A549 (cell line): ENCODE data around the gene TRIM56. TPM values are rescaled to one million over a fixed set of nuclear protein-coding genes. Genes with fewer than 3 reads are reported as not detected.
A peak's percentile ranks its signal among the peaks of the same experiment; 100 is the strongest.
"Not testable (repeated sequence)": the region's sequence is repeated elsewhere in the genome, so short reads cannot be mapped to it uniquely, and the experiment has no call there.

ENCODE experiments used
- ATAC-seq, 2 experiments: fragments of 200-7000 bp in 1 of 2; fragments of >200 bp in 1 of 2; cut with Nextera tagmentation in 1 of 2; cut with Tn5 transposase in 1 of 2; 3 replicates each; pipeline versions ENCODE4 v1.8.0 to v1.9.1; 2018 to 2020; ENCODE audit warnings: mild to moderate bottlenecking in 1 of 2, moderate library complexity in 1 of 2
- CTCF ChIA-PET: fragments of 300-600 bp; sonication (Branson Sonifier 250); formaldehyde crosslinking; extraction: SDS; loops from one replicate; lab custom pipeline; 2021; ENCODE audit warnings: antibody characterized with exemption, inconsistent platforms; lab: Yijun Ruan, JAX
- POLR2A ChIA-PET: fragments of 350-600 bp; formaldehyde crosslinking; extraction: SDS; loops from one replicate; lab custom pipeline; 2021; ENCODE audit warnings: antibody characterized with exemption, inconsistent platforms; lab: Yijun Ruan, JAX
- DNase-seq, 2 experiments: peaks; one replicate each; pipeline versions ENCODE4 v3.0.0 to v3.0.0-alpha.2; 2011 to 2016; ENCODE audit warnings: low read depth in 1 of 2, low spot score in 1 of 2
- FAIRE-seq: peaks from 2 replicates; lab custom pipeline; 2011; peaks lifted over from hg19 to GRCh38; lab: Jason Lieb, UNC
- H3K27ac ChIP-seq, 2 experiments: fragments of >200 bp; sonication (Bioruptor Twin); formaldehyde crosslinking; 3 replicates each; pipeline ENCODE4 v1.5.1; 2016 to 2017
- H3K4me1 ChIP-seq: fragments of >200 bp; sonication (Bioruptor Twin); formaldehyde crosslinking; 3 replicates; pipeline ENCODE4 v1.6.1; 2016
- H3K4me2 ChIP-seq: fragments of >200 bp; sonication (Bioruptor Twin); formaldehyde crosslinking; 3 replicates; pipeline ENCODE4 v1.6.1; 2016
- H3K4me3 ChIP-seq: fragments of >200 bp; sonication (Bioruptor Twin); formaldehyde crosslinking; 3 replicates; pipeline ENCODE4 v1.5.1; 2016
- H3K9me3 ChIP-seq: fragments of >200 bp; sonication (Bioruptor Twin); formaldehyde crosslinking; 3 replicates; pipeline ENCODE4 v1.6.1; 2016
- ESRRA ChIP-seq: fragments of 150-350 bp; IDR thresholded peaks from 2 replicates; pipeline ENCODE4 v1.6.1; 2014; ENCODE audit warnings: mild to moderate bottlenecking, low read length, borderline replicate concordance
- FOSB ChIP-seq: fragments of 250-450 bp; sonication (Bioruptor Pico); IDR thresholded peaks from 2 replicates; pipeline ENCODE4 v1.5.0; 2020; ENCODE audit warnings: mild to moderate bottlenecking, moderate library complexity
- GATA3 ChIP-seq: IDR thresholded peaks from 2 replicates; pipeline ENCODE4 v1.6.1; 2012; ENCODE audit warnings: borderline replicate concordance
- HEYL ChIP-seq: fragments of 250-450 bp; sonication (Bioruptor Pico); IDR thresholded peaks from 2 replicates; pipeline ENCODE4 v1.8.0; 2021; ENCODE audit warnings: mild to moderate bottlenecking, moderate library complexity
- KDM5A ChIP-seq: fragments of 200-600 bp; sonication (generic); IDR thresholded peaks from 2 replicates; pipeline ENCODE4 v1.6.1; 2016; ENCODE audit warnings: antibody characterized with exemption, mild to moderate bottlenecking
- MAFK ChIP-seq: fragments of 450-650 bp; IDR thresholded peaks from 2 replicates; pipeline ENCODE4 v1.6.1; 2014; ENCODE audit not compliant: partially characterized antibody
- MYC ChIP-seq: IDR thresholded peaks from 2 replicates; pipeline ENCODE4 v1.6.1; 2012; ENCODE audit warnings: mild to moderate bottlenecking, inconsistent platforms, low read length, improper control_type of control experiment, borderline replicate concordance
- NR3C1 ChIP-seq: fragments of >200 bp; sonication (Bioruptor Twin); formaldehyde crosslinking; IDR thresholded peaks from 3 replicates; pipeline ENCODE4 v1.6.1; 2017
- RFX5 ChIP-seq: fragments of 450-650 bp; IDR thresholded peaks from 2 replicates; pipeline ENCODE4 v1.7.1; 2014; ENCODE audit warnings: antibody characterized with exemption, mild to moderate bottlenecking, moderate library complexity
- ZSCAN20 ChIP-seq: fragments of 250-450 bp; sonication (Bioruptor Pico); IDR thresholded peaks from 2 replicates; pipeline ENCODE4 v1.8.0; 2022; ENCODE audit warnings: mild to moderate bottlenecking, moderate library complexity
- WGBS: methylation state at CpG from one replicate; pipeline ENCODE4 v1.1.6; 2017; ENCODE audit errors: missing lambda C conversion rate; 5-methylcytosine and 5-hydroxymethylcytosine counted together
- polyA plus RNA-seq, 4 experiments: library from polyadenylated mRNA; depleted of rRNA in 3 of 4; stranded (reverse); fragments of >200 nt; fragmentation: RNase III in 1 of 4; extraction: RNeasy Plus Mini Kit Qiagen cat#74134 plus additional on column Dnase treatment in 1 of 4; gene quantifications; 2 replicates in 3 of 4; 3 replicates in 1 of 4; pipeline ENCODE4 v1.2.3, GENCODE V29; 2011 to 2017
- TF ChIP-seq, protein P1 (sequence below): fragments of 250-450 bp; sonication (Bioruptor Pico); IDR thresholded peaks from 2 replicates; pipeline ENCODE4 v1.5.0; 2020; ENCODE audit warnings: low read depth, mild to moderate bottlenecking, moderate library complexity
- TF ChIP-seq, protein P2 (sequence below): IDR thresholded peaks from 2 replicates; pipeline ENCODE4 v1.6.1; 2012
- TF ChIP-seq, protein P3 (sequence below): IDR thresholded peaks from 2 replicates; pipeline ENCODE4 v1.6.1; 2012; ENCODE audit warnings: low read depth, borderline replicate concordance
- TF ChIP-seq, protein P4 (sequence below): fragments of 200-600 bp; sonication (generic); IDR thresholded peaks from 2 replicates; pipeline ENCODE4 v1.6.1; 2016; ENCODE audit warnings: antibody characterized with exemption, mild to moderate bottlenecking, moderate library complexity

Gene TRIM56
- polyA plus RNA-seq, 2 of the 4 experiments (the other 2 are of a cell fraction): 3.9 to 16.5 TPM

DNA sequence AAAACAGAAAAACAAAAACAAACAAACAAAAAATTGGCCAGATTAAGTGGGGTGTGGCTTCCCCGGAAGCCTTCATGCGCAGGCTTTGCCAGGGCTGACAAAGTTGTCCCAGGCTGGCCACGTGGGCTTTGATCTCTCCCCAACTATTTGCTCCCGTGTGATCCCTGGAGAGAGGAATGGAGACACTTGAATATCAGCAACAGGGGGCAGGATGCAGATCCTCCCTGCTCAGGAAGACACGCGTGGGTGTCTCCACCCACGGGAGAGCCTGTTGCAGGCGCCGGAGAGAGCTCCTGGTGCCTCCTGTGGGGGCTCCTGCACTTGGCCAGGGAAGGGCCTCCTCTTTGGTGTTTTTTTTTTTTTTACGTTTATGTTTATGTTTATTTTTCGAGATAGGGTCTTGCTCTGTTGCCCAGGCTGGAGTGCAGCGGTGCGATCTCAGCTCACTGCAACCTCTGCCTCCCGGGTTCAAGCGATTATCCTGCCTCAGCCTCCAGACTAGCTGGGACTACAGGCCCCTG lies 19.0 kb downstream of the TRIM56 start:
- H3K27ac ChIP-seq: peak overlapping the region; percentile 94 to 99
- TF ChIP-seq FOSB (CRISPR knock-in tag) (no peak), ZSCAN20 (no peak), MAFK (no peak), ESRRA (no peak), RFX5 (no peak), MYC (no peak), HEYL (CRISPR knock-in tag) (no peak), KDM5A (no peak)
- ATAC-seq: no peak
- H3K4me2 ChIP-seq: peak overlapping the region; percentile 11; the same call in 2 of the 3 replicates
- 77% methylated on average over 15 of the region's 15 CpGs for WGBS
- no peak for FAIRE-seq
- DNase-seq: no peak
- CTCF ChIA-PET: interaction anchor here (0.8 to 20.0 kb wide), 5 partner anchors 9 to 48 kb away, joined by 3 to 600 read pairs (median 9); partner anchors contain the start of gene SERPINE1
- POLR2A ChIA-PET: interaction anchor here (1.9 kb wide), 1 partner anchor 22 kb away, joined by 8 read pairs; the partner anchor contains the start of gene SERPINE1
- no peaks in the 10 kb centered on the region for H3K9me3 ChIP-seq
- peaks cover 71% of the 10 kb centered on the region for H3K4me1 ChIP-seq
- no peak overlapping the region for H3K4me3 ChIP-seq

DNA sequence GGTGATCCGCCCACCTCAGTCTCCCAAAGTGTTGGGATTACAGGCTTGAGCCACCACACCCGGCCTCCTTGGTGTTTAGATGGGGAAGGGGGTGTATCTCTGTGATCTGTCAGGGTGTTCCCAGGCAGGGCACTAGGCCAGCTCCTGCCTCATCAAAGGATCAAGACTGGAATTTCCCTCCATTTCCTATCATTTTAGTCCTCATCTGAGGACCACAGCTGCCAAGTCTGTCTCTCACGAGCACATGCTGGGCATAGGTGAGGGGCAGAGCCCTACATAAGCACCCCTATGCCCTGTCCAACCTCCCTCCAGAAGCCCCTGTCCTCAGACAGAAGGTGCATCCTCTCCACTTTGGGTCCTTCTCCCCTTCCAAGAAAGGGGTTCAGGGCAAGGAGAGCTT lies 19.5 kb downstream of the TRIM56 start:
- DNase-seq (no peak), FAIRE-seq (no peak), ATAC-seq (no peak)
- Histone ChIP-seq H3K27ac (peak overlapping the region; percentile 94 to 99), H3K4me1 (peaks cover 71% of the 10 kb centered on the region), H3K4me2 (no peak overlapping the region), H3K9me3 (no peaks in the 10 kb centered on the region), H3K4me3 (no peak overlapping the region)
- 51% methylated on average over 3 of the region's 3 CpGs for WGBS
- CTCF ChIA-PET: interaction anchor here (0.9 to 20.0 kb wide), 4 partner anchors 9 to 87 kb away, joined by 3 to 600 read pairs (median 12); partner anchors contain the start of gene SERPINE1
- POLR2A ChIA-PET: interaction anchor here (1.2 to 1.9 kb wide), 2 partner anchors 13 to 22 kb away, joined by 4 to 8 read pairs; partner anchors contain the start of gene SERPINE1
- TF ChIP-seq, protein P1, sequence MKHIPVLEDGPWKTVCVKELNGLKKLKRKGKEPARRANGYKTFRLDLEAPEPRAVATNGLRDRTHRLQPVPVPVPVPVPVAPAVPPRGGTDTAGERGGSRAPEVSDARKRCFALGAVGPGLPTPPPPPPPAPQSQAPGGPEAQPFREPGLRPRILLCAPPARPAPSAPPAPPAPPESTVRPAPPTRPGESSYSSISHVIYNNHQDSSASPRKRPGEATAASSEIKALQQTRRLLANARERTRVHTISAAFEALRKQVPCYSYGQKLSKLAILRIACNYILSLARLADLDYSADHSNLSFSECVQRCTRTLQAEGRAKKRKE (CRISPR knock-in tag): peak; percentile 69
- TF ChIP-seq, protein P2, sequence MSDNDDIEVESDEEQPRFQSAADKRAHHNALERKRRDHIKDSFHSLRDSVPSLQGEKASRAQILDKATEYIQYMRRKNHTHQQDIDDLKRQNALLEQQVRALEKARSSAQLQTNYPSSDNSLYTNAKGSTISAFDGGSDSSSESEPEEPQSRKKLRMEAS: peak; percentile 53; the same call in 1 of the 2 replicates
- TF ChIP-seq NR3C1: no peak
- TF ChIP-seq, protein P3, sequence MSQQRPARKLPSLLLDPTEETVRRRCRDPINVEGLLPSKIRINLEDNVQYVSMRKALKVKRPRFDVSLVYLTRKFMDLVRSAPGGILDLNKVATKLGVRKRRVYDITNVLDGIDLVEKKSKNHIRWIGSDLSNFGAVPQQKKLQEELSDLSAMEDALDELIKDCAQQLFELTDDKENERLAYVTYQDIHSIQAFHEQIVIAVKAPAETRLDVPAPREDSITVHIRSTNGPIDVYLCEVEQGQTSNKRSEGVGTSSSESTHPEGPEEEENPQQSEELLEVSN: 0 out of 2 replicates have a peak, but pooled peaks have one; percentile 28
- TF ChIP-seq GATA3: no peak

DNA sequence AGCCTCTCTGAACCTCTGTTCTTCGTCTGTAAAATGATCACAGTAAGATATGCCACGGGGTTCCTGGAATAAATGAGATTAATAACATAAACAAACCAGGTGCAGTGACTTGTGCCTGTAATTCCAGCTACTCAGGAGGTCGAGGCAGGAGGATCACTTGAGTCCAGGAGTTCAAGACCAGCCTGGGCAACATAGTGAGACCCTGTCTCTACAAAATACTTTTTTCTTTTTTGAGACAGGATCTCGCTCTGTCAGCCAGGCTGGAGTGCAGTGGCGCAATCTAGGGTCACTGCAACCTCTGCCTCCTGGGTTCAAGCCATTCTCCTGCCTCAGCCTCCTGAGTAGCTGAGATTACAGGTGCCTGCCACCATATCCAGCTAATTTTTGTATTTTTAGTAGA lies 20.0 kb downstream of the TRIM56 start:
- not testable (repeated sequence) for DNase-seq, H3K4me3 ChIP-seq, H3K9me3 ChIP-seq, FAIRE-seq, H3K4me2 ChIP-seq, ATAC-seq
- CTCF ChIA-PET: interaction anchor here (0.9 to 20.0 kb wide), 4 partner anchors 9 to 87 kb away, joined by 3 to 600 read pairs (median 12); partner anchors contain the start of gene SERPINE1
- POLR2A ChIA-PET: interaction anchor here (1.2 to 1.9 kb wide), 2 partner anchors 12 to 21 kb away, joined by 4 to 8 read pairs; partner anchors contain the start of gene SERPINE1
- Histone ChIP-seq H3K27ac (peak overlapping the region; percentile 94 to 99), H3K4me1 (peaks cover 70% of the 10 kb centered on the region)
- WGBS: 74% methylated on average over 5 of the region's 5 CpGs

DNA sequence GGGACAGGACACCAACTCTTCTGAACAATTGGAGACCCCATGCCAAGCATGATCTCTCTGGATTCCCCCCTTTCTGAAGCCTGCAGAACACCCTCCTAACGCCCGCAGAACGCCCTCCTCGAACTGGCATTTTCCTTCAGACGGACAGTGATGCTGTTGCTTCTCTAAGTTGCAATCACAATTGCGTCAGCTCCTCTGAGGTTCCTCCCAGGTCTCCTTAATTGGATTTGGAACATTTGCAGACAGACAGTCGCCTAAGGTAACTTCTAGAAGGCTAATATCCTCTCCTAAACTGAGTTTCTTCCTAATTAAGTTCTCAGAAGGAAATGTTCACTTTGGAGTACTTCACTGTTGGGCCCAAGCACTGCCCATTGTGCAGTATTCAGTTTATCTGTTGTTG lies 21.1 kb downstream of the TRIM56 start:
- FAIRE-seq: no peak
- Histone ChIP-seq H3K27ac (peak overlapping the region; percentile 15 to 94; a peak in 4 of 6 replicates), H3K4me1 (peaks cover 59% of the 10 kb centered on the region), H3K4me2 (no peak overlapping the region), H3K9me3 (no peaks in the 10 kb centered on the region), H3K4me3 (no peak overlapping the region)
- ATAC-seq: no peak
- 90% methylated on average over 7 of the region's 7 CpGs for WGBS
- POLR2A ChIA-PET: no interaction called here
- CTCF ChIA-PET: interaction anchor here (2.9 to 20.0 kb wide), 2 partner anchors 11 to 26 kb away, joined by 14 to 600 read pairs; partner anchors contain the start of gene SERPINE1
- no peak for DNase-seq
- TF ChIP-seq, protein P4, sequence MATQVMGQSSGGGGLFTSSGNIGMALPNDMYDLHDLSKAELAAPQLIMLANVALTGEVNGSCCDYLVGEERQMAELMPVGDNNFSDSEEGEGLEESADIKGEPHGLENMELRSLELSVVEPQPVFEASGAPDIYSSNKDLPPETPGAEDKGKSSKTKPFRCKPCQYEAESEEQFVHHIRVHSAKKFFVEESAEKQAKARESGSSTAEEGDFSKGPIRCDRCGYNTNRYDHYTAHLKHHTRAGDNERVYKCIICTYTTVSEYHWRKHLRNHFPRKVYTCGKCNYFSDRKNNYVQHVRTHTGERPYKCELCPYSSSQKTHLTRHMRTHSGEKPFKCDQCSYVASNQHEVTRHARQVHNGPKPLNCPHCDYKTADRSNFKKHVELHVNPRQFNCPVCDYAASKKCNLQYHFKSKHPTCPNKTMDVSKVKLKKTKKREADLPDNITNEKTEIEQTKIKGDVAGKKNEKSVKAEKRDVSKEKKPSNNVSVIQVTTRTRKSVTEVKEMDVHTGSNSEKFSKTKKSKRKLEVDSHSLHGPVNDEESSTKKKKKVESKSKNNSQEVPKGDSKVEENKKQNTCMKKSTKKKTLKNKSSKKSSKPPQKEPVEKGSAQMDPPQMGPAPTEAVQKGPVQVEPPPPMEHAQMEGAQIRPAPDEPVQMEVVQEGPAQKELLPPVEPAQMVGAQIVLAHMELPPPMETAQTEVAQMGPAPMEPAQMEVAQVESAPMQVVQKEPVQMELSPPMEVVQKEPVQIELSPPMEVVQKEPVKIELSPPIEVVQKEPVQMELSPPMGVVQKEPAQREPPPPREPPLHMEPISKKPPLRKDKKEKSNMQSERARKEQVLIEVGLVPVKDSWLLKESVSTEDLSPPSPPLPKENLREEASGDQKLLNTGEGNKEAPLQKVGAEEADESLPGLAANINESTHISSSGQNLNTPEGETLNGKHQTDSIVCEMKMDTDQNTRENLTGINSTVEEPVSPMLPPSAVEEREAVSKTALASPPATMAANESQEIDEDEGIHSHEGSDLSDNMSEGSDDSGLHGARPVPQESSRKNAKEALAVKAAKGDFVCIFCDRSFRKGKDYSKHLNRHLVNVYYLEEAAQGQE: no peak
- TF ChIP-seq, protein P2: no peak
